Measurements from ENCODE around the gene JUP.

The JUP gene

GRCh38 chr17:41810659-41811548 lies 24.4 kb upstream of the JUP start:
- DNase-seq (ENCODE audit: low read depth) = no peak

DNA sequence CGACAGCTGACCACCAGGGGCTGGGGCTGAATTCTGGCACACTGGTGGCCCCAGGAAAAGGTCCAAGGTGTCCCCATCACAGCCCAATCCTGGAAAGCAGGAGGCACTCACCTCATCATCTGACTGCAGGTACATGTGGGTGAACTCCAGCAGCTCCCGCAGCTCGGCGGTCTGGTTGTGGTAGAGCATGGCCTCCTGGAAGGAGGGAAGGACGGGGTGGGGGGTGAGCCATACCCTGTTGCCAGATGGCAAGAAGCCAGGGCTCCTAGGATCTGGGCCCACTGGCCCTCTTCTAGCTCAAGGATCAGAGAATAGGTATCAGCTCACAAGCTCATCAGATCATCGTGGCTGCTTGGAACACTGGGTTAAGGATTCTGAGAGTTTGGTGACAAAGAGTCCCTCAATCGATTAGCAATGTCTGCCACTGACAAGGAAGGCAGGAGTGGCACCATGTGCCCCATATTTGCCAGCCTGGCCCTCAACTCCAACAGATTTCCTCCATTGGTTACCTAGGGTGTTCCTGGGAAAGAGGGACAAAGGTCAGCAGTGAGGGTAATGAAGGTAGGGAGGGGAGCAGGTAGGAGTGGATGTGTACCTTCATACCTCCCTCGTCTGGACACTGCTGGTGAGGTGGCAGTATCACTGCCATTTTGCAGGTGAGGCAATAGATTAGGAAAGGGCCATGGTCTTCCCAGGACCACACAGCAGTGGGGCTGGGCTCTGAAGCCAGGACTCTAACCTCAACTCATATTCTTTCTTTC lies 20.4 kb upstream of the JUP start:
- DNase-seq (ENCODE audit: low read depth) = no peak

DNA sequence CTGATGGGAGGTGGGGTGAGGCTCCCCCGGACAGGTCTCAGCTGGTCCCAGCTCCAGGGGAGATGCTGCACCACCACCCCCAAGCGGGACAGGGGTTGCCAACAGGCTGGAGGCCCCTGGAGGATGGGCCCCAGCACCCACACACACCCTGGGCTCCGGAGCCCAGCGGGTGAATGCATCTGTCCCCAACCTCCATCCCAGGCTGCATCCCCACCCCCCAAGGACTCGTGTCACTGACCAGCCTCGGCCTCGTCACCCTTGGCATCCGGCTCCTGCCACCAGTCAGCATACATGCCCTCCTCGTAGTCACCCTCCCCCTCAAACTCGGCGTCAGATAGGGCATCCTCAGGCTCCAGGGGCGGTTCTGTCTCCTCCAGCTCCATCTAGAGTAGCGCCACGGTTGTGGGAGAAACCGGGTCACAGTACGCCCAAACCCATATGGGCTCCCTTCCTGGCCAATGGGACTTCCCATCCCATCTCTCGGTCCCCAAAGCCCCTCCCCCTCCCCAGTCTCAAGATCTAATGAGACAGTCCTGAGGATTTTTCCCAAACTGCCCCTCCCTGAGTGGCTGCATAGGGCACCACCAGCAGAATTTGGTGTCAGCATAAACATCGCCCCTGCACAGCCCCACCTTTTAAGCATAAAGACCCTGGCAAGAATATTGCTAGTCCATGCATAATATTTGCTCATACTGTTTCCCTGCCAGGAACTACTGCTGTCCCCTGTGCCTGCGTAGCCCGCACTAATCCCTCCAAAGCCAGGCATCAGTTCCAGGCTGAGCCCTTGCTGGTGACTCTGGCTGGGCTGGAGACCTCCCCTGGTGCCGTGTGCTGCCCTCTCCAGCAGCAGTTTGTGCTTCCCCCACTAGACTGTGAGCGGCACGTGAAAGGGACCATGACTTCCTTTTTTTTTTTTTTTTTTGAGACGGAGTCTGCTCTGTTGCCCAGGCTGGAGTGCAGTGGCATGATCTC lies 16.8 kb upstream of the JUP start:
- no peak for DNase-seq (ENCODE audit: low read depth)

DNA sequence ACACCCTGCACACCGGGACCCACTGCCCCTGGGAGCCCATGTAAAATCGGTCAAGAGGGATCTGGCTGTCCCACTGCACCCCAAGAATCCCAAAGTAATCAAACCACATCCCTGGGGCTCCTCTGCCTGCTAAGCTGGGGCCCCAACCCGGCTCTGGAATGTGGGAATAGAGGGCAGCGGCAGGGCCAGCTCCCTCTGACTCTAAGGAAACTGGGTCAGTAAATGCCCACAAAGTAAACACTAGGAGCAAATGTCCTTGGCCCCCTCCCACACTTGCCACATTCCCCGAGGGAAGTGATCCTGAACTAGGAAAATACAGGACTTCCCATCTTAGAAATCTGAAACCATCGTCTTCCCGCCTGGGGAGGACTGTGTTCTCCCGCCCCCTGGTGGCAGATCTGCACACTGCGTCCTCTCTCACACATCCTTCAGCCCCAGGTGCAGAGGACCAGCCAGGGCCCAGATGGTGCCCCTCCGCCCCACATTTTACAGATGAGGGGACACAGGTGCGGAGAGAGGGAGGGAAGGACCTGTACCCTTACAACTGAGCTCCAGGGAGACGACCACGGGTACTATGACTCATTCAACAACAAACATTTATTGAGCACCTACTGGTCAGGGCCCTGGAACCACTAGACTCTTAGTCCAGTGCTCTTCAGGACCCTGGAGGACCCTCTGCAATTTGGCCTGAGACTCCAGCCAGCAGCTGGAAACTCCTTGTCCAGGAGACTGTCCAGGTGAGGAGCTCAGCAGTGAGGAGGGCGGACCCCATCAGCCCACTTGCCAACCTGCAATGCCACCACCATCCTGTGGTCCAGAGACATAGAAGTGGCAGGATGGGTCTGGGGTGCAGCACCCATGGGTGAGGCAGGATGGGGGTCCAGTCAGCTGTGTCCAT lies 15.1 kb upstream of the JUP start:
- no peak for DNase-seq (ENCODE audit: low read depth)

GRCh38 chr17:41800601-41801373 lies 14.3 kb upstream of the JUP start:
- no peak for DNase-seq (ENCODE audit: low read depth)

DNA sequence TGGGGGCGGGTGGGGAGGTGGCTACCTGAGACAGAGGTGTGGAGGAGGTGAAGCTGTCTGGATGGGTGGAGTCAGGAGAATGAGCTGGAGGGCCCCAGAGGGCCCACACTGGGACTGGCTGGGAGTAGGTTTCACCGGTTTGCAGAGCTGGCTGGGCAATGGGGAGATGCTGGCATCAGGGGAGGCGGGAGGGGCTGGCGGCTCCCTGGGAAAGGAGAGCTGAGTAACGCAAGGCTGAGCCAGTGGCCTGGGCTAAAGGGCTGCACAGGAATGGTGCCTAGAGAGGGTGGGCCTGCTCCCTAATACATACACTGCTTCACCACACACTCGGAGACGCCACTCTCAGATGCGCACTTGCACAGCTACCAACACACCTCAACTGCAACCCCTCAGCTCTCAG lies 12.9 kb upstream of the JUP start:
- no peak for DNase-seq (ENCODE audit: low read depth)

- no peak for DNase-seq (ENCODE audit: low read depth)
Measured at GRCh38 chr17:41797377-41797776, 10.9 kb upstream of the JUP start.

GRCh38 chr17:41796121-41796895 lies 9.8 kb upstream of the JUP start:
- no peak for DNase-seq (ENCODE audit: low read depth)

DNA sequence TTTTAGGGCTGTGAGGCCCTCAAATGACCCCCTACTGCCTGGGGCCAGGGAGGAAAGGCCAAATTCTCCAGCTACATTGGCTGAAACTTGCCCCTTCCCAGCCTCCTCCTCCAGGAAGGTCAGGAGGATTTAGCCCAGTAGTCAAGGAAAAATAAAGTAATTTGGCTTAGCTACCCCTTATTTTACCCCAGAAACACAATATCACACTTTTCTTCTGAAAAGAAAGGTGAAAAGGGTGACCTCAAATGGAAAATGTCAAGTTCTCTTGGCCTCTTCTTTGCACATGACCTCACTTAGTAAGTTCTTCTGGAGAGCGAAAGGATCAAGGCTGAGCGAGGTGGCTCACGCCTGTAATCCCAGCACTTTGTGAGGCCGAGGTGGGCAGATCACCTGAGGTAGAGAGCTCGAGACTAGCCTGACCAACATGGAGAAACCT lies 8.0 kb upstream of the JUP start:
- DNase-seq (ENCODE audit: low read depth) = no peak

DNA sequence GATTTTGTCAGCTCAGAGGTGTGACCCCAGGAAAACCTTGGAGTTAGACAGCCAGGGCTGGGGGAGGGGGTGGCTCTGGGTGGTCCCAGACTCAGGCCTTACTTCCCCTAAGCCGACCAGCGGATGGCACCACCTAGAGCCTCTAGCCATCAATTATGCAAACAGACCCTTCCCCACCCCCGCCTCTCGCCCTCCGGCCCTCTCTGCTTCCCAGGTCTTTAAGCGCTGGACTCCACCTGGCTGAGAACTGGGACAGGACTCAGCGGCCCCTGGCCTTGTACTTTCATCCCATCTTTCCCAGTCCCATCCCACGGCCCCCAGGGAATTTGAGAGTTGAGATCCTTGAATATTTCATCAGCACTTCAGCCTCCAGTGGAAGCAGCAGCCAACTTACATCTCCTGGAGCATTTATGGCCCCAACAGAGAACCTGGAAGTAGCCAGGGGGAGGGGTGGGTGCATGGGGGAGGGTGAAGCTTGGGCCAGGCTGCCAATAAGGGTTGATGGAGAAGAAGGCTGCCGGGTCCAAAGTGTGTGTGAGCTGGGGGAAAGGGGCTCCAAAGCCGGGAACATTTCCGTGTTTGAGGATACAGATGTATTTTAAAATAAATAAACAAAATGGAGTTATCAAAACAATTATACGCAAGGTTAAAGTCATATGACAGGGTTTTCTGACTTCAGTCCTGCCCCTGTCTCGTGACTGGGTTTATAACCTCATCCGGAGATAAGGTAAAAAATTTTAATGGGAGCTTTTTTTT lies 7.5 kb upstream of the JUP start:
- DNase-seq (ENCODE audit: low read depth) = no peak

GRCh38 chr17:41792845-41793783 lies 6.6 kb upstream of the JUP start:
- DNase-seq (ENCODE audit: low read depth) = no peak

GRCh38 chr17:41787021-41787418 lies 509 bp upstream of the JUP start:
- DNase-seq (ENCODE audit: low read depth) = no peak

DNA sequence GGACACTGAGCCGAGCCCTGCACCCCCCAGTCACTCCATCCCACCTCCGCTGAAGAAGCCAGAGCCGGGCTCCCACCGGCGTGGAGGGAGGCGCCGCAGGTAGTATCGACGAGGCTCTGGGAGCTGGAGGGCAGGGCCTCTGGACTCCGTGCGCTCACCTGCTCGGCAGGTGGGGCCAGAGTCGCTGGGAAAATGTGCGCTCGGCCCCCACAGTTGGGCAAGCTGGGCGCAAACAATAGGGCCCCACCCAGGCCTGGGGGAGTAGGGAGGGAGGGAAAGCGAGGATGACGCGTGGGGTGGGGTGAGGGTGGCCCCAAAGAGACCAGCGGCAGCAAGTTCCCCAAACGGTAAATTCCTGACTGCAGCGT lies 668 bp downstream of the JUP start:
- DNase-seq (ENCODE audit: low read depth) = no peak

- no peak for DNase-seq (ENCODE audit: low read depth)
Measured at GRCh38 chr17:41785091-41785858, 1.2 kb downstream of the JUP start.

- DNase-seq (ENCODE audit: low read depth) = no peak
Measured at GRCh38 chr17:41784207-41784744, 2.2 kb downstream of the JUP start.

GRCh38 chr17:41782142-41782541 lies 4.4 kb downstream of the JUP start:
- DNase-seq (ENCODE audit: low read depth) = no peak

Measured in stromal cell of bone marrow (primary cell).